Thyroid gland (tissue), 4 donors: ENCODE measurements around the gene C10orf90. TPM values are rescaled to one million over a fixed set of nuclear protein-coding genes. Genes with fewer than 3 reads are reported as not detected.

ENCODE experiments used
- DNase-seq, 2 donors: peaks; one replicate each; pipeline ENCODE4 v3.0.0-alpha.2; 2019
- H3K27ac ChIP-seq, 3 donors: fragments of 200-600 bp; sonication (generic); 1 replicate in 2 of 3; 2 replicates in 1 of 3; pipeline ENCODE4 v1.5.1; 2016 to 2019; ENCODE audit warnings: mild to moderate bottlenecking in 1 of 3, moderate library complexity in 1 of 3
- H3K27me3 ChIP-seq: fragments of 200-600 bp; sonication (generic); one replicate; pipeline ENCODE4 v1.5.1; 2019
- H3K36me3 ChIP-seq, 2 donors: fragments of 200-600 bp; sonication (generic); one replicate each; pipeline ENCODE4 v1.5.1; 2016 to 2019
- H3K4me1 ChIP-seq, 2 donors: fragments of 200-600 bp; sonication (generic); one replicate each; pipeline ENCODE4 v1.5.1; 2017 to 2019
- H3K4me3 ChIP-seq, 3 donors: fragments of 200-600 bp; sonication (generic); replicated peaks in 1 of 3; 1 replicate in 2 of 3; 2 replicates in 1 of 3; pipeline ENCODE4 v1.5.1; 2016; ENCODE audit warnings: mild to moderate bottlenecking in 1 of 3
- H3K9me3 ChIP-seq: fragments of 200-600 bp; sonication (generic); one replicate; pipeline ENCODE4 v1.5.1; 2017
- POLR2A ChIP-seq, 2 donors: fragments of 450-650 bp; IDR thresholded peaks; one replicate each; pipeline ENCODE4 v1.6.1; 2017; ENCODE audit warnings: antibody characterized with exemption in 2 of 2, mild to moderate bottlenecking in 2 of 2, moderate library complexity in 1 of 2
- WGBS, 2 donors: methylation state at CpG; one replicate each; pipeline ENCODE4 v1.1.5; 2017; 5-methylcytosine and 5-hydroxymethylcytosine counted together
- intact Hi-C: fragments of 100-400 bp; cut with DNase I; formaldehyde crosslinking; loops from one replicate; pipeline ENCODE4 v1.15.1; 2023
- total RNA-seq, 4 donors: library from RNA; depleted of rRNA; stranded (reverse); fragments of >200 nt; gene quantifications; one replicate each; pipeline ENCODE4 v1.2.3, GENCODE V29; 2016
- TF ChIP-seq, protein P1 (sequence below), 6 experiments: fragments of 200-600 bp in 3 of 6; fragments of 450-650 bp in 3 of 6; sonication (generic) in 3 of 6; IDR thresholded peaks; one replicate each; pipeline ENCODE4 v1.5.1; 2016 to 2019; ENCODE audit warnings: antibody characterized with exemption in 6 of 6, mild to moderate bottlenecking in 2 of 6, inconsistent platforms in 1 of 6, moderate library complexity in 1 of 6

The C10orf90 gene
- total RNA-seq, 4 donors from 2014 or later, result 0.45 to 5.1 (median 2.0) TPM

DNA sequence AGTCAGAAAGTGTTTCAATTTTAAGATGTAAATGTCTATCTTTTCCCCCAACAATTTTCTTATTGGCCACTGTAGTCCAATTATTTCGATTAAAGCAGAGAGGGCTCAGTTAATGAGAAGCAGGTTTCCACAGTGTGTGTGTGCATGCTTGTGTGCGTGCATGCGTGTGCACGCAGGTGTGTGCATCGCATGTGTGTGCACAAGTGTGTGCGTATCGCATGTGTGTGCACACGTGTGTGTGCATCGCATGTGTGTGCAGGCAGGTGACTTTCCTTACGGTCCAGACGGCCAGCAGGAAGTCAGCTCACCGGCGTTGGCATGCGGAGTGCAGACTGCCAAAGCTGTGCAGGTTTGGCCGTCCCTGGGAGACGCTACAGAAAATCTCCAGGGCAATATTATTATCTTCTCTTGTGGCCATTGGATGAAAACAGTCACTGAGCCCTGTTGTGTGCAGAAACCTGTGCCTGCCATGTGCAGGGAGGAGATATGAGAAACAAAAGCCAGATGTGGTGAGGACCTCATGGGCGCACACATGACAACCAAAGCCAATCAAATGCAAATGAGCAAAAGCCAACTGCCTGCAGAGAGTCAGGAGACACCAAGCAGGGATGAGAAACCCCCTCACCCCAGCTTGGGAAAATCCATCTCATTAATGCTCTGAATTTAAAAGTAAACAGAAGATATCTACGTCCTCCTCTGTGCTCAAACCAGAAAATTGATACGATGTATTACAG is 70.4 kb downstream of the C10orf90 start:
- H3K4me1 ChIP-seq, result no peaks in the 10 kb centered on the region
- no peak for DNase-seq
- no peaks in the 10 kb centered on the region for H3K9me3 ChIP-seq
- H3K27ac ChIP-seq, result no peak overlapping the region
- intact Hi-C loops, result no loop called here
- no peaks in the 10 kb centered on the region for H3K27me3 ChIP-seq
- no peak overlapping the region for H3K4me3 ChIP-seq
- no peak for TF ChIP-seq POLR2A (IDR thresholded peaks at IDR 0.05)
- TF ChIP-seq, protein P1, sequence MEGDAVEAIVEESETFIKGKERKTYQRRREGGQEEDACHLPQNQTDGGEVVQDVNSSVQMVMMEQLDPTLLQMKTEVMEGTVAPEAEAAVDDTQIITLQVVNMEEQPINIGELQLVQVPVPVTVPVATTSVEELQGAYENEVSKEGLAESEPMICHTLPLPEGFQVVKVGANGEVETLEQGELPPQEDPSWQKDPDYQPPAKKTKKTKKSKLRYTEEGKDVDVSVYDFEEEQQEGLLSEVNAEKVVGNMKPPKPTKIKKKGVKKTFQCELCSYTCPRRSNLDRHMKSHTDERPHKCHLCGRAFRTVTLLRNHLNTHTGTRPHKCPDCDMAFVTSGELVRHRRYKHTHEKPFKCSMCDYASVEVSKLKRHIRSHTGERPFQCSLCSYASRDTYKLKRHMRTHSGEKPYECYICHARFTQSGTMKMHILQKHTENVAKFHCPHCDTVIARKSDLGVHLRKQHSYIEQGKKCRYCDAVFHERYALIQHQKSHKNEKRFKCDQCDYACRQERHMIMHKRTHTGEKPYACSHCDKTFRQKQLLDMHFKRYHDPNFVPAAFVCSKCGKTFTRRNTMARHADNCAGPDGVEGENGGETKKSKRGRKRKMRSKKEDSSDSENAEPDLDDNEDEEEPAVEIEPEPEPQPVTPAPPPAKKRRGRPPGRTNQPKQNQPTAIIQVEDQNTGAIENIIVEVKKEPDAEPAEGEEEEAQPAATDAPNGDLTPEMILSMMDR (IDR thresholded peaks at IDR 0.05), result no peak
- H3K36me3 ChIP-seq, result no peaks in the 10 kb centered on the region
- 84 to 90% methylated on average over 19 of the region's 19 CpGs for WGBS, 2 donors

DNA sequence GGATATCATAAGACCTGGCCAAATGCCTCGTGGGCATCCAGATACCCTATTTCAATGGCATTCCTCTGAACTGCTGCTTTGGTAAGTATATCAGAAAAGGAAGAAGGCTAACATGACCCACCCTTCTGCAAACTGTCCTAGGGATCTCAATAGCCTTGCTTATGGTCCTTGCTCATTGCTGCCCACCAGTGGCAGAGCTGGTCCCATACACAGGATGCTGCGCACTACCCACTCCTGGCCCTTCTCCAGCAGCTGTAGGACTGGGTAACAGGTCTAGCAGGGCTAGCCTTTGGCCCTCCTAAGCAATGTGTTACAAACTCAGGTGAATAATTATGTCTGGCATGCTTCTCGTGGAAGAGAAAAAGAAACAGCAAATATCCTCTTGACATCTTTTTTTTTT is 72.5 kb downstream of the C10orf90 start:
- H3K9me3 ChIP-seq, result no peaks in the 10 kb centered on the region
- no peak overlapping the region for H3K4me3 ChIP-seq
- no peak overlapping the region for H3K27ac ChIP-seq
- intact Hi-C loops, result no loop called here
- WGBS, 2 donors, result 39 to 45% methylated on average over 3 of the region's 3 CpGs
- H3K27me3 ChIP-seq, result no peaks in the 10 kb centered on the region
- peak; percentile 32 to 44 for DNase-seq
- H3K36me3 ChIP-seq, result no peaks in the 10 kb centered on the region
- no peaks in the 10 kb centered on the region for H3K4me1 ChIP-seq
- TF ChIP-seq POLR2A (IDR thresholded peaks at IDR 0.05), result no peak
- TF ChIP-seq, protein P1 (IDR thresholded peaks at IDR 0.05), result peak in 2 of 6 experiments; percentile 9 to 40

DNA sequence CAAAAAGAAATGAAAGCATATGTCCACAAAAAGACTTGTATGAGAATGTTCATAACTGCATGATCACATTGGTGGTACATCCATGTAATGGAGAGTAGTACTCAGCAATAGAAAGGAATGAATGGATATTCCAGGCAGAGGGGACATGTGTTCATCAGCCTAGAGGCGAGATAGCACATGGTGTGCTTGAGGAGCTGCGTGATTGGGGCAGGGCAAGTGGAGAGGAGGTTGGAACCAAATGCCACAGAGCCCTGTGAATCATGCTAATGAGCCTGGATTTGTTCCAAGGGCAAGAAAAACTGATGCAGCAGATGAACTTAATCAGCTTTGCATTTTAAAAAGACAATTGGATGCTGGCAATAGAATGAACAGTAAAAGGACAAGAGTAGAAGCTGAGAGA is 73.3 kb downstream of the C10orf90 start:
- 80 to 84% methylated on average over 2 of the region's 2 CpGs for WGBS, 2 donors
- H3K9me3 ChIP-seq, result no peaks in the 10 kb centered on the region
- no peaks in the 10 kb centered on the region for H3K27me3 ChIP-seq
- no peaks in the 10 kb centered on the region for H3K4me1 ChIP-seq
- no peak for DNase-seq
- intact Hi-C loops, result no loop called here
- TF ChIP-seq, protein P1 (IDR thresholded peaks at IDR 0.05), result no peak
- no peaks in the 10 kb centered on the region for H3K36me3 ChIP-seq
- H3K27ac ChIP-seq, result no peak overlapping the region
- no peak overlapping the region for H3K4me3 ChIP-seq

DNA sequence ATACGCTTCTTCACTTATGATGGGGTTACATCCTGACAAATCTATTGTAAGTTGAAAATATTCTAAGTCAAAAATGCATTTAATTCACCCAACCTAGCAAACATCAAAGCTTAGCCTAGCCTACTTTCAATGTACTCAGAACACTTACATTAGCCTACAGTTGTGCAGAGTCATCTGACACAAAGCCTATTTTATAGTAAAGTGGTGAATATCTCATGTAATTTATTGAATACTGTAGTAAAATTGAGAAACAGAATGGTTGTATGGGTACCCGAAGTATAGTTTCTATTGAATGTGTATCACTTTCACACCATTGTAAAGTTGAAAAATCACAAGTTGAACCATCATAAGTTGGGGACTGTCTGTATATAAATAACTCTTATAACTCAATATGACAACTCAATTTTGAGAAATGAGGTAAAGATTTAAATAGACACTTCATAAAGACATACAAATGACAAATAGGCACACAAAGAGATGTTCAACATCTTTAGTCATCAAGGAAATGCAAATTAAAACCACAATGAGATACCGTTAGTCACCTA is 73.9 kb downstream of the C10orf90 start:
- TF ChIP-seq POLR2A (IDR thresholded peaks at IDR 0.05), result no peak
- TF ChIP-seq, protein P1 (IDR thresholded peaks at IDR 0.05), result no peak
- WGBS, 2 donors, result 89 to 94% methylated on average over 3 of the region's 3 CpGs
- no peaks in the 10 kb centered on the region for H3K27me3 ChIP-seq
- no peaks in the 10 kb centered on the region for H3K36me3 ChIP-seq
- H3K4me1 ChIP-seq, result no peaks in the 10 kb centered on the region
- DNase-seq, result no peak
- H3K27ac ChIP-seq, result no peak overlapping the region
- intact Hi-C loops, result no loop called here
- H3K9me3 ChIP-seq, result no peaks in the 10 kb centered on the region
- H3K4me3 ChIP-seq, result no peak overlapping the region

DNA sequence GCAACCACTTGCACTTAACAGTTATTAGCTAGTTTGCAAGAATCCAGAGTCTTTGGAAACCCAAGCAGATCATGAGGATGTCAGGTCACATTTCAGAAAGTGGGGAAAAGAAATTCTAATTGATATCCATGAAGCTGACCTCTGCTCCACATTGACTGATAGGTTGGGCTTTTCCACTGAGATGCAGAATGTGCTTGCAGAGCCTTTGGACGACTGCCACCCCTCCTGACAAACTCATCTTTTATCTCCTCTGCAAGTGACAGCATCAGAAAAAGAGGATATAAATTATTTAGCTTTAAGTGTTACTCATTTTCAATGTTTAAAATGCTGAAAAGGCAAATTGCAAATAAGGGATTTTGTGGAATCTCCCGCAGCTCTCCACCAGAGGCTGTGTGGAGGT is 75.3 kb downstream of the C10orf90 start:
- Histone ChIP-seq H3K27ac (no peak overlapping the region), H3K4me1 (no peaks in the 10 kb centered on the region), H3K4me3 (no peak overlapping the region), H3K27me3 (no peaks in the 10 kb centered on the region), H3K9me3 (no peaks in the 10 kb centered on the region), H3K36me3 (no peaks in the 10 kb centered on the region)
- no peak for TF ChIP-seq POLR2A (IDR thresholded peaks at IDR 0.05)
- TF ChIP-seq, protein P1 (IDR thresholded peaks at IDR 0.05), result no peak
- 74% methylated on average over 2 of the region's 2 CpGs for WGBS, 2 donors
- no peak for DNase-seq
- intact Hi-C loops, result no loop called here
